GM18907 (cell line): ENCODE results near the gene C9orf72.

Experiments used
- ATAC-seq: cut with Tn5 transposase; IDR thresholded peaks from one replicate; pipeline ENCODE4 v1.9.1; 2021; ENCODE audit warnings: mild to moderate bottlenecking, moderate library complexity; ENCODE audit not compliant: unreplicated experiment

Gene C9orf72

GRCh38 chr9:27540502-27540901 is 32.8 kb downstream of the C9orf72 start:
- no peak for ATAC-seq

- ATAC-seq, result peak; percentile 51
Observed at GRCh38 chr9:27539479-27540441, 33.5 kb downstream of the C9orf72 start.

GRCh38 chr9:27538647-27539046 is 34.6 kb downstream of the C9orf72 start:
- ATAC-seq, result peak; percentile 67

- ATAC-seq, result no peak
Observed at GRCh38 chr9:27537756-27538155, 35.5 kb downstream of the C9orf72 start.

GRCh38 chr9:27537027-27537435 is 36.2 kb downstream of the C9orf72 start:
- no peak for ATAC-seq

GRCh38 chr9:27536168-27536567 is 37.1 kb downstream of the C9orf72 start:
- no peak for ATAC-seq

- ATAC-seq, result peak; percentile 49
Observed at GRCh38 chr9:27535701-27536118, 37.6 kb downstream of the C9orf72 start.

GRCh38 chr9:27534658-27535209 is 38.5 kb downstream of the C9orf72 start:
- ATAC-seq, result no peak

GRCh38 chr9:27534131-27534530 is 39.1 kb downstream of the C9orf72 start:
- no peak for ATAC-seq

- ATAC-seq, result no peak
Observed at GRCh38 chr9:27533311-27533710, 40.0 kb downstream of the C9orf72 start.

- no peak for ATAC-seq
Observed at GRCh38 chr9:27532046-27532445, 41.2 kb downstream of the C9orf72 start.

- no peak for ATAC-seq
Observed at GRCh38 chr9:27530915-27531755, 42.1 kb downstream of the C9orf72 start.

- ATAC-seq, result peak; percentile 80
Observed at GRCh38 chr9:27529316-27530278, 43.7 kb downstream of the C9orf72 start, which contains the start of gene MOB3B. MOB3B (minus strand) TSS chr9:27529814; CDS start chr9:27455550, 74,264 bp downstream.

- ATAC-seq, result peak; percentile 71
Observed at GRCh38 chr9:27528886-27529315, 44.4 kb downstream of the C9orf72 start.

- peak; percentile 60 for ATAC-seq
Observed at GRCh38 chr9:27528076-27528885, 45.0 kb downstream of the C9orf72 start.

GRCh38 chr9:27527702-27528075 is 45.6 kb downstream of the C9orf72 start:
- no peak for ATAC-seq

GRCh38 chr9:27524236-27524635 is 49.0 kb downstream of the C9orf72 start, which contains the start of gene IFNK:
IFNK (plus strand) TSS chr9:27524290; CDS start chr9:27524337, 47 bp downstream.
- no peak for ATAC-seq

- no peak for ATAC-seq
Observed at GRCh38 chr9:27523141-27523540, 50.1 kb downstream of the C9orf72 start.

- no peak for ATAC-seq
Observed at GRCh38 chr9:27520986-27521385, 52.3 kb downstream of the C9orf72 start.
